IPS-15b (cell line): ENCODE data around the gene NEK4.
"Not testable (repeated sequence)": the region's sequence is repeated elsewhere in the genome, so short reads cannot be mapped to it uniquely, and the experiment has no call there.

Source experiments
- H3K27me3 ChIP-seq: one replicate; pipeline ENCODE4 v1.6.1; 2013; ENCODE audit warnings: low read length; ENCODE audit not compliant: control insufficient read depth, insufficient read depth
- H3K36me3 ChIP-seq: one replicate; pipeline ENCODE4 v1.6.1; 2013; ENCODE audit warnings: low read length; ENCODE audit not compliant: control insufficient read depth, insufficient read depth
- H3K4me1 ChIP-seq: one replicate; pipeline ENCODE4 v1.6.1; 2013; ENCODE audit warnings: mild to moderate bottlenecking, low read length; ENCODE audit not compliant: control insufficient read depth, insufficient read depth
- H3K4me3 ChIP-seq: one replicate; pipeline ENCODE4 v1.5.1; 2013; ENCODE audit warnings: low read depth, low read length
- H3K9ac ChIP-seq: one replicate; pipeline ENCODE4 v1.6.1; 2013; ENCODE audit warnings: low read depth, mild to moderate bottlenecking, low read length
- H3K9me3 ChIP-seq: one replicate; pipeline ENCODE4 v1.6.1; 2013; ENCODE audit warnings: mild to moderate bottlenecking, low read length; ENCODE audit not compliant: control insufficient read depth, insufficient read depth

The NEK4 gene

GRCh38 chr3:52783211-52783555, 12.4 kb upstream of the NEK4 start:
- H3K4me3 ChIP-seq, result no peak overlapping the region
- H3K4me1 ChIP-seq, result peaks cover 2% of the 10 kb centered on the region
- no peak overlapping the region for H3K9ac ChIP-seq
- no peaks in the 10 kb centered on the region for H3K9me3 ChIP-seq
- no peaks in the 10 kb centered on the region for H3K27me3 ChIP-seq
- no peaks in the 10 kb centered on the region for H3K36me3 ChIP-seq

- H3K27me3 ChIP-seq, result no peaks in the 10 kb centered on the region
- H3K9ac ChIP-seq, result no peak overlapping the region
- H3K4me1 ChIP-seq, result peaks cover 2% of the 10 kb centered on the region
- no peak overlapping the region for H3K4me3 ChIP-seq
- H3K9me3 ChIP-seq, result no peaks in the 10 kb centered on the region
- H3K36me3 ChIP-seq, result no peaks in the 10 kb centered on the region
These were observed 11.9 kb upstream of the NEK4 start for GRCh38 chr3:52782412-52783210.

- H3K27me3 ChIP-seq, result no peaks in the 10 kb centered on the region
These were observed 11.0 kb upstream of the NEK4 start for GRCh38 chr3:52781741-52782140.

GRCh38 chr3:52779837-52780585, 9.3 kb upstream of the NEK4 start:
- no peaks in the 10 kb centered on the region for H3K27me3 ChIP-seq
- no peak overlapping the region for H3K9ac ChIP-seq
- peaks cover 2% of the 10 kb centered on the region for H3K4me1 ChIP-seq
- no peaks in the 10 kb centered on the region for H3K9me3 ChIP-seq
- no peak overlapping the region for H3K4me3 ChIP-seq
- no peaks in the 10 kb centered on the region for H3K36me3 ChIP-seq

More at GRCh38 chr3:52781741-52782140, 11.0 kb upstream of the NEK4 start:
- no peaks in the 10 kb centered on the region for H3K36me3 ChIP-seq
- no peak overlapping the region for H3K4me3 ChIP-seq
- H3K4me1 ChIP-seq, result peaks cover 2% of the 10 kb centered on the region
- H3K9ac ChIP-seq, result no peak overlapping the region
- H3K9me3 ChIP-seq, result no peaks in the 10 kb centered on the region

GRCh38 chr3:52779011-52779836, 8.5 kb upstream of the NEK4 start:
- no peak overlapping the region for H3K9ac ChIP-seq
- H3K9me3 ChIP-seq, result no peaks in the 10 kb centered on the region
- H3K27me3 ChIP-seq, result no peaks in the 10 kb centered on the region
- H3K4me1 ChIP-seq, result peaks cover 2% of the 10 kb centered on the region
- no peak overlapping the region for H3K4me3 ChIP-seq
- H3K36me3 ChIP-seq, result no peaks in the 10 kb centered on the region

GRCh38 chr3:52777959-52778805, 7.4 kb upstream of the NEK4 start:
- Histone ChIP-seq H3K27me3 (no peaks in the 10 kb centered on the region), H3K9me3 (no peaks in the 10 kb centered on the region), H3K9ac (no peak overlapping the region), H3K4me3 (no peak overlapping the region), H3K4me1 (peaks cover 2% of the 10 kb centered on the region), H3K36me3 (no peaks in the 10 kb centered on the region)

GRCh38 chr3:52777127-52777958, 6.6 kb upstream of the NEK4 start, which contains the start of gene ITIH1:
TSS of gene ITIH1 (plus strand) at chr3:52777599. CDS start at chr3:52777616, 17 bp downstream.
- Histone ChIP-seq H3K4me1 (peaks cover 2% of the 10 kb centered on the region), H3K4me3 (no peak within 1 kb of the TSS)

GRCh38 chr3:52776486-52776885, 5.7 kb upstream of the NEK4 start:
- not testable (repeated sequence) for H3K9ac ChIP-seq, H3K36me3 ChIP-seq, H3K27me3 ChIP-seq, H3K4me3 ChIP-seq, H3K4me1 ChIP-seq, H3K9me3 ChIP-seq

More at GRCh38 chr3:52777127-52777958, 6.6 kb upstream of the NEK4 start, which contains the start of gene ITIH1:
- no peak within 1 kb of the TSS for H3K9ac ChIP-seq
- H3K27me3 ChIP-seq, result no peaks in the 10 kb centered on the region
- no peaks in the 10 kb centered on the region for H3K36me3 ChIP-seq
- no peaks in the 10 kb centered on the region for H3K9me3 ChIP-seq

- H3K4me1 ChIP-seq, result no peaks in the 10 kb centered on the region
- no peaks in the 10 kb centered on the region for H3K36me3 ChIP-seq
- H3K9me3 ChIP-seq, result no peaks in the 10 kb centered on the region
- H3K9ac ChIP-seq, result no peak overlapping the region
- H3K4me3 ChIP-seq, result no peak overlapping the region
- no peaks in the 10 kb centered on the region for H3K27me3 ChIP-seq
These were observed 5.1 kb upstream of the NEK4 start for GRCh38 chr3:52775877-52776276.

GRCh38 chr3:52774901-52775864, 4.4 kb upstream of the NEK4 start:
- Histone ChIP-seq H3K9me3 (no peaks in the 10 kb centered on the region), H3K27me3 (no peaks in the 10 kb centered on the region), H3K36me3 (no peaks in the 10 kb centered on the region), H3K4me3 (no peak overlapping the region), H3K4me1 (no peaks in the 10 kb centered on the region), H3K9ac (no peak overlapping the region)
